Ammon's horn (tissue), 1 donor: ENCODE measurements around the gene MRPL42.
"Not testable (repeated sequence)": the region's sequence is repeated elsewhere in the genome, so short reads cannot be mapped to it uniquely, and the experiment has no call there.

Experiments used
- DNase-seq: peaks from one replicate; pipeline ENCODE4 v3.0.0-alpha.2; 2016; ENCODE audit warnings: low spot score

The MRPL42 gene

GRCh38 chr12:93447555-93448290 is 19.6 kb upstream of the MRPL42 start:
- no peak for DNase-seq

GRCh38 chr12:93448796-93449195 is 18.5 kb upstream of the MRPL42 start:
- DNase-seq, result no peak

GRCh38 chr12:93449277-93449676 is 18.0 kb upstream of the MRPL42 start:
- DNase-seq, result no peak

GRCh38 chr12:93451423-93452158 is 15.7 kb upstream of the MRPL42 start:
- no peak for DNase-seq

GRCh38 chr12:93453633-93454032 is 13.7 kb upstream of the MRPL42 start:
- no peak for DNase-seq

GRCh38 chr12:93456077-93456476 is 11.2 kb upstream of the MRPL42 start:
- DNase-seq, result no peak

- no peak for DNase-seq
Measured at GRCh38 chr12:93459097-93459496, 8.2 kb upstream of the MRPL42 start.

GRCh38 chr12:93460003-93460402 is 7.3 kb upstream of the MRPL42 start:
- no peak for DNase-seq

GRCh38 chr12:93460902-93461301 is 6.4 kb upstream of the MRPL42 start:
- DNase-seq, result no peak

GRCh38 chr12:93461503-93461902 is 5.8 kb upstream of the MRPL42 start:
- no peak for DNase-seq

GRCh38 chr12:93465841-93466240 is 1.5 kb upstream of the MRPL42 start:
- no peak for DNase-seq

GRCh38 chr12:93466625-93467350 is 526 bp upstream of the MRPL42 start:
- DNase-seq, result no peak

- DNase-seq, result no peak
Measured at GRCh38 chr12:93468008-93468371, 676 bp downstream of the MRPL42 start.

- DNase-seq, result no peak
Measured at GRCh38 chr12:93469386-93469785, 2.1 kb downstream of the MRPL42 start.

- DNase-seq, result no peak
Measured at GRCh38 chr12:93476555-93476954, 9.2 kb downstream of the MRPL42 start.

GRCh38 chr12:93482721-93483120 is 15.4 kb downstream of the MRPL42 start:
- DNase-seq, result no peak

GRCh38 chr12:93483151-93483807 is 16.0 kb downstream of the MRPL42 start:
- DNase-seq, result no peak

GRCh38 chr12:93484315-93484981 is 17.1 kb downstream of the MRPL42 start:
- DNase-seq, result no peak

- DNase-seq, result not testable (repeated sequence)
Measured at GRCh38 chr12:93492808-93493207, 25.5 kb downstream of the MRPL42 start.

- no peak for DNase-seq
Measured at GRCh38 chr12:93494096-93494495, 26.8 kb downstream of the MRPL42 start.

- no peak for DNase-seq
Measured at GRCh38 chr12:93497456-93497855, 30.1 kb downstream of the MRPL42 start.

- DNase-seq, result not testable (repeated sequence)
Measured at GRCh38 chr12:93498813-93499212, 31.5 kb downstream of the MRPL42 start.
